ENCODE data around the gene NDUFS7. TPM values are rescaled to one million over a fixed set of nuclear protein-coding genes. Genes with fewer than 3 reads are reported as not detected.
"Not testable (repeated sequence)": the region's sequence is repeated elsewhere in the genome, so short reads cannot be mapped to it uniquely, and the experiment has no call there.

The NDUFS7 gene
- total and polyA plus RNA-seq, 7 donors, result 99.4 to 262 (median 156) TPM

- Histone ChIP-seq H3K9me3 (no peaks in the 10 kb centered on the region), H3K36me3 (peaks cover 33 to 66% (median 47%) of the 10 kb centered on the region in 4 donors), H3K27ac (peak overlapping the region in 2 of 4 donors; percentile 85 to 90), H3K4me1 (peaks cover 0 to 31% (median 27%) of the 10 kb centered on the region in 4 donors), H3K4me3 (peak overlapping the region in 2 of 4 donors; percentile 75 to 89), H3K27me3 (no peaks in the 10 kb centered on the region)
- intact Hi-C loops (cut with DNase I), result loop anchor here (5.0 kb wide), 1 partner anchor 400 kb away; no protein-coding TSS in a partner anchor
- no peak for DNase-seq
- 42 to 69% methylated on average over 8 of the region's 8 CpGs for WGBS, 2 donors
- TF ChIP-seq, protein P1, sequence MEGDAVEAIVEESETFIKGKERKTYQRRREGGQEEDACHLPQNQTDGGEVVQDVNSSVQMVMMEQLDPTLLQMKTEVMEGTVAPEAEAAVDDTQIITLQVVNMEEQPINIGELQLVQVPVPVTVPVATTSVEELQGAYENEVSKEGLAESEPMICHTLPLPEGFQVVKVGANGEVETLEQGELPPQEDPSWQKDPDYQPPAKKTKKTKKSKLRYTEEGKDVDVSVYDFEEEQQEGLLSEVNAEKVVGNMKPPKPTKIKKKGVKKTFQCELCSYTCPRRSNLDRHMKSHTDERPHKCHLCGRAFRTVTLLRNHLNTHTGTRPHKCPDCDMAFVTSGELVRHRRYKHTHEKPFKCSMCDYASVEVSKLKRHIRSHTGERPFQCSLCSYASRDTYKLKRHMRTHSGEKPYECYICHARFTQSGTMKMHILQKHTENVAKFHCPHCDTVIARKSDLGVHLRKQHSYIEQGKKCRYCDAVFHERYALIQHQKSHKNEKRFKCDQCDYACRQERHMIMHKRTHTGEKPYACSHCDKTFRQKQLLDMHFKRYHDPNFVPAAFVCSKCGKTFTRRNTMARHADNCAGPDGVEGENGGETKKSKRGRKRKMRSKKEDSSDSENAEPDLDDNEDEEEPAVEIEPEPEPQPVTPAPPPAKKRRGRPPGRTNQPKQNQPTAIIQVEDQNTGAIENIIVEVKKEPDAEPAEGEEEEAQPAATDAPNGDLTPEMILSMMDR (IDR thresholded peaks at IDR 0.05), result no peak
- TF ChIP-seq POLR2A (IDR thresholded peaks at IDR 0.05) (no peak), EP300 (IDR thresholded peaks at IDR 0.05) (no peak), POLR2AphosphoS5 (IDR thresholded peaks at IDR 0.05) (no peak)
Measured at GRCh38 chr19:1437609-1438008, 53.9 kb downstream of the NDUFS7 start.

DNA sequence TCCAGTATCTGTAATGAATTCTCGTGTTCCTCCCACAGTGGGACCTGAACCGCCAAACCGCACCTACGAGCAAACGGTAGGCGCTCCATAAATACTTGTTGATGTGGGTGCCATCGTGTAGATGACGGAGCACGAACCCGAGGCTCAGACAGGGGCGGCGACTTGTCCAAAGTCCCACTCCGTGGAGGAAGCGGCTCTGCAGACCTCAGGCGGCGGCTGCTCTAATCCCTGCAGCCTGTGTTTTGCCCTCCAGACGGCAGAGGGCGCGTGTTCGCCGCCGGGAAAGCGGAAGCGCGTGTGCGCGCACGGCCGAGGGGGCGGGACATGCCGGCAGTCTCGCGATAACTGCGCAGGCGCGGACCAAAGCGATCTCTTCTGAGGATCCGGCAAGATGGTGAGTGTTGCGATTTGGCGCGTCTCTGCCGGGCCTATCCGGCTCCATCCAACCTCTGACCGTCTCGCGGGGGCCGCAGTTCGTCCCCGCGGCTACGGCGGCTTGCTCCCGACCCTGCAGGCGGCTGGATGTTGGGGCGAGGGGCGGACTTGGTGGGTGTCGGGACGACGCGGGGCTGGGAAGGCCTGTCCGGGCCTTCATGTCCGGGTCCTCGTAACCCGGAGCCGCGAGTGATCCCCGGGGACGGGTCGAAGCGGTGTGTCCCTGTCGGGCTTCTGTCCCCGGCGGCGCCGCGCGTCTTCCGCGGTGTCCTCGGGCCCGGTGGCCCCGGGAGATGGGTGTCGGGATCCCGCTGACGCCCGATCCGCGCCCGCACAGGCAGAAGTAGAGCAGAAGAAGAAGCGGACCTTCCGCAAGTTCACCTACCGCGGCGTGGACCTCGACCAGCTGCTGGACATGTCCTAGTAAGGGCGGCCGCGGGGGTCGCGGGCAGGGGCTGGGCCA, 54.6 kb downstream of the NDUFS7 start, which contains the start of gene RPS15:
RPS15 (plus strand) TSS at position 362 of the 898 bp plus-strand sequence; CDS start at position 392, 30 bp downstream.
- TF ChIP-seq, protein P1 (IDR thresholded peaks at IDR 0.05), result peak; percentile 74 to 95 (median 90)
- TF ChIP-seq POLR2AphosphoS5 (IDR thresholded peaks at IDR 0.05) (peak; percentile 95 to 99 (median 97)), EP300 (IDR thresholded peaks at IDR 0.05) (no peak), POLR2A (IDR thresholded peaks at IDR 0.05) (peak; percentile 89 to 90)
- 1 to 2% methylated on average over 100 of the region's 100 CpGs for WGBS, 2 donors

DNA sequence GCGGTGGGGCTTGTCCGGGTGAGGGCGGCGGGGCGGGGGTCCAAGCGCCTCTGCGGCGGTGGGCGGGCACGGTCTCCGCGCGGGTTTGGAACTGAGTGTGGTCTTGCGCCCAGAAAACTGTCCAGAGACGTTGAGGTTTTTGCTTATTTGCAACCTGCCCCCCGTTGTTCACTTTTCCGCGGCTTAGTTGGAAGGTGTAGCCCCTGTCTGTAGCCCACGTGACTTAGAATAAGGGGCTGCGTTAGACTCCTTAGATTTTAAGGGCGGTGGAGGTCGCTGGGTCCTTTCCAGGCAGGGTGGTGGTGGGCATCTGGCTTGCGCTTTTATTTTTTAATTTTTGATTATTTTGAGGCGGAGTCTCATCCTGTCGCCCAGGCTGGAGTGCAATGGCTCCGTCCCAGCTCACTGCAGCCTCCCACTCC, 55.2 kb downstream of the NDUFS7 start:
- no peaks in the 10 kb centered on the region for H3K9me3 ChIP-seq
- TF ChIP-seq POLR2AphosphoS5 (IDR thresholded peaks at IDR 0.05), result no peak
- TF ChIP-seq POLR2A (IDR thresholded peaks at IDR 0.05), result no peak
- TF ChIP-seq, protein P1 (IDR thresholded peaks at IDR 0.05), result no peak
- TF ChIP-seq EP300 (IDR thresholded peaks at IDR 0.05), result no peak
- peak overlapping the region; percentile 70 to 99 (median 82) for H3K4me3 ChIP-seq
- intact Hi-C loops (cut with DNase I), result loop anchor here (5.0 kb wide), 1 partner anchor 402 kb away; no protein-coding TSS in a partner anchor
- H3K4me1 ChIP-seq, result peaks cover 0 to 31% (median 27%) of the 10 kb centered on the region in 4 donors
- no peaks in the 10 kb centered on the region for H3K27me3 ChIP-seq
- no peak for DNase-seq
- 1% methylated on average over 26 of the region's 26 CpGs for WGBS, 2 donors
- peak overlapping the region; percentile 85 to 91 (median 88) for H3K27ac ChIP-seq
- peaks cover 24 to 56% (median 33%) of the 10 kb centered on the region in 4 donors for H3K36me3 ChIP-seq

More for the DNA sequence above, 54.6 kb downstream of the NDUFS7 start, which contains the start of gene RPS15:
- peaks cover 0 to 31% (median 27%) of the 10 kb centered on the region in 4 donors for H3K4me1 ChIP-seq
- H3K36me3 ChIP-seq, result peaks cover 26 to 63% (median 40%) of the 10 kb centered on the region in 4 donors
- H3K4me3 ChIP-seq, result peak within 1 kb of the TSS; percentile 70 to 99 (median 82)
- no peaks in the 10 kb centered on the region for H3K9me3 ChIP-seq
- intact Hi-C loops (cut with DNase I), result loop anchor here (5.0 kb wide), 1 partner anchor 401 kb away; no protein-coding TSS in a partner anchor
- H3K27me3 ChIP-seq, result no peaks in the 10 kb centered on the region
- H3K27ac ChIP-seq, result peak within 1 kb of the TSS; percentile 85 to 91 (median 88)
- peak; percentile 97 for DNase-seq

GRCh38 chr19:1439525-1440417, 56.1 kb downstream of the NDUFS7 start:
- not testable (repeated sequence) for H3K27me3 ChIP-seq, H3K9me3 ChIP-seq, DNase-seq
- Histone ChIP-seq H3K4me1 (peaks cover 0 to 35% (median 30%) of the 10 kb centered on the region in 4 donors), H3K27ac (peak overlapping the region in 3 of 4 donors; percentile 85 to 91 (median 90)), H3K36me3 (peaks cover 20 to 48% (median 26%) of the 10 kb centered on the region in 4 donors), H3K4me3 (peak overlapping the region; percentile 70 to 99 (median 82))
- WGBS, 2 donors, result 78 to 85% methylated on average over 57 of the region's 57 CpGs
- intact Hi-C loops (cut with DNase I), result loop anchor here (5.0 kb wide), 1 partner anchor 402 kb away; no protein-coding TSS in a partner anchor

All from sigmoid colon (tissue), 7 donors.